ENCODE measurements around the gene CORO2B.

The CORO2B gene

GRCh38 chr15:68621535-68621934, 42.7 kb downstream of the CORO2B start:
- TF ChIP-seq ZNF274 (IDR thresholded peaks at IDR 0.05; ENCODE audit: low read depth, low read length): no peak
- H3K4me3 ChIP-seq (ENCODE audit: low read length): no peak overlapping the region

- TF ChIP-seq ZNF274 (IDR thresholded peaks at IDR 0.05; ENCODE audit: low read depth, low read length): no peak
- H3K4me3 ChIP-seq (ENCODE audit: low read length): no peak overlapping the region
Measured at GRCh38 chr15:68623301-68623892, 44.6 kb downstream of the CORO2B start.

- TF ChIP-seq ZNF274 (IDR thresholded peaks at IDR 0.05; ENCODE audit: low read depth, low read length): no peak
- no peak overlapping the region for H3K4me3 ChIP-seq (ENCODE audit: low read length)
Measured at GRCh38 chr15:68625853-68626252, 47.1 kb downstream of the CORO2B start.

GRCh38 chr15:68626283-68626682, 47.5 kb downstream of the CORO2B start:
- no peak for TF ChIP-seq ZNF274 (IDR thresholded peaks at IDR 0.05; ENCODE audit: low read depth, low read length)
- H3K4me3 ChIP-seq (ENCODE audit: low read length): no peak overlapping the region

- no peak overlapping the region for H3K4me3 ChIP-seq (ENCODE audit: low read length)
- TF ChIP-seq ZNF274 (IDR thresholded peaks at IDR 0.05; ENCODE audit: low read depth, low read length): no peak
Measured at GRCh38 chr15:68626739-68627138, 47.9 kb downstream of the CORO2B start.

GRCh38 chr15:68627476-68627875, 48.7 kb downstream of the CORO2B start:
- H3K4me3 ChIP-seq (ENCODE audit: low read length): no peak overlapping the region
- no peak for TF ChIP-seq ZNF274 (IDR thresholded peaks at IDR 0.05; ENCODE audit: low read depth, low read length)

- no peak for TF ChIP-seq ZNF274 (IDR thresholded peaks at IDR 0.05; ENCODE audit: low read depth, low read length)
- no peak overlapping the region for H3K4me3 ChIP-seq (ENCODE audit: low read length)
Measured at GRCh38 chr15:68627995-68628394, 49.2 kb downstream of the CORO2B start.

GRCh38 chr15:68629519-68630210, 50.9 kb downstream of the CORO2B start:
- H3K4me3 ChIP-seq (ENCODE audit: low read length): no peak overlapping the region
- TF ChIP-seq ZNF274 (IDR thresholded peaks at IDR 0.05; ENCODE audit: low read depth, low read length): no peak

GRCh38 chr15:68630211-68630555, 51.4 kb downstream of the CORO2B start:
- no peak for TF ChIP-seq ZNF274 (IDR thresholded peaks at IDR 0.05; ENCODE audit: low read depth, low read length)
- no peak overlapping the region for H3K4me3 ChIP-seq (ENCODE audit: low read length)

GRCh38 chr15:68630836-68631235, 52.0 kb downstream of the CORO2B start:
- no peak for TF ChIP-seq ZNF274 (IDR thresholded peaks at IDR 0.05; ENCODE audit: low read depth, low read length)

GRCh38 chr15:68631601-68632051, 52.8 kb downstream of the CORO2B start:
- TF ChIP-seq ZNF274 (IDR thresholded peaks at IDR 0.05; ENCODE audit: low read depth, low read length): no peak

More at GRCh38 chr15:68630836-68631235, 52.0 kb downstream of the CORO2B start:
- H3K4me3 ChIP-seq (ENCODE audit: low read length): no peak overlapping the region

GRCh38 chr15:68632101-68632500, 53.3 kb downstream of the CORO2B start:
- no peak for TF ChIP-seq ZNF274 (IDR thresholded peaks at IDR 0.05; ENCODE audit: low read depth, low read length)
- no peak overlapping the region for H3K4me3 ChIP-seq (ENCODE audit: low read length)

More at GRCh38 chr15:68631601-68632051, 52.8 kb downstream of the CORO2B start:
- no peak overlapping the region for H3K4me3 ChIP-seq (ENCODE audit: low read length)

- H3K4me3 ChIP-seq (ENCODE audit: low read length): no peak overlapping the region
- TF ChIP-seq ZNF274 (IDR thresholded peaks at IDR 0.05; ENCODE audit: low read depth, low read length): no peak
Measured at GRCh38 chr15:68633231-68634121, 54.7 kb downstream of the CORO2B start.

- no peak for TF ChIP-seq ZNF274 (IDR thresholded peaks at IDR 0.05; ENCODE audit: low read depth, low read length)
- H3K4me3 ChIP-seq (ENCODE audit: low read length): no peak overlapping the region
Measured at GRCh38 chr15:68634122-68634482, 55.3 kb downstream of the CORO2B start.

- TF ChIP-seq ZNF274 (IDR thresholded peaks at IDR 0.05; ENCODE audit: low read depth, low read length): no peak
- H3K4me3 ChIP-seq (ENCODE audit: low read length): no peak overlapping the region
Measured at GRCh38 chr15:68634531-68634930, 55.7 kb downstream of the CORO2B start.
